Activated B cell treated with CpG ODN at 0.5 μM for 24 hours (primary cell): ENCODE measurements around the gene NUDT9. TPM values are rescaled to one million over a fixed set of nuclear protein-coding genes. Genes with fewer than 3 reads are reported as not detected.

Experiments
- ATAC-seq: fragments of 200-7000 bp; cut with Tn5 transposase; one replicate; pipeline ENCODE4 v1.10.0; 2021; ENCODE audit warnings: low read depth, mild to moderate bottlenecking, moderate library complexity
- CTCF ChIA-PET: fragments of 350-600 bp; sonication (Branson Sonifier 250); formaldehyde crosslinking; loops from one replicate; lab custom pipeline; 2021; ENCODE audit warnings: antibody characterized with exemption; lab: Charles Lee
- POLR2A ChIA-PET: fragments of 350-600 bp; sonication (Branson Sonifier 250); formaldehyde crosslinking; loops from one replicate; lab custom pipeline; 2021; ENCODE audit warnings: antibody characterized with exemption; lab: Charles Lee
- DNase-seq: peaks from one replicate; pipeline ENCODE4 v3.0.0; 2022
- H3K27ac Mint-ChIP-seq: one replicate; pipeline ENCODE4 v1.8.0; 2020; ENCODE audit warnings: mixed read lengths
- H3K27me3 Mint-ChIP-seq: one replicate; pipeline ENCODE4 v1.8.0; 2021; ENCODE audit warnings: mixed read lengths
- H3K36me3 Mint-ChIP-seq: one replicate; pipeline ENCODE4 v1.8.0; 2021; ENCODE audit warnings: low read depth, mixed read lengths
- H3K4me1 Mint-ChIP-seq: one replicate; pipeline ENCODE4 v1.8.0; 2021; ENCODE audit warnings: mixed read lengths
- H3K4me3 Mint-ChIP-seq: one replicate; pipeline ENCODE4 v1.8.0; 2020; ENCODE audit warnings: mild to moderate bottlenecking, mixed read lengths
- H3K9me3 Mint-ChIP-seq: one replicate; pipeline ENCODE4 v1.8.0; 2020; ENCODE audit warnings: mixed read lengths
- intact Hi-C: fragments of 100-400 bp; cut with micrococcal nuclease; formaldehyde crosslinking; loops from one replicate; pipeline ENCODE4 v1.15.1; 2024
- total RNA-seq: library from RNA; stranded (reverse); gene quantifications from 2 replicates; pipeline ENCODE4 v1.2.3, GENCODE V29; 2022
- TF ChIP-seq, protein P1 (sequence below): fragments of 200-600 bp; IDR thresholded peaks from one replicate; pipeline ENCODE4 v1.8.0; 2022; ENCODE audit warnings: antibody characterized with exemption, mild to moderate bottlenecking

Gene NUDT9
- total RNA-seq, 1 donor from 2014 or later, result 21.1 TPM

DNA sequence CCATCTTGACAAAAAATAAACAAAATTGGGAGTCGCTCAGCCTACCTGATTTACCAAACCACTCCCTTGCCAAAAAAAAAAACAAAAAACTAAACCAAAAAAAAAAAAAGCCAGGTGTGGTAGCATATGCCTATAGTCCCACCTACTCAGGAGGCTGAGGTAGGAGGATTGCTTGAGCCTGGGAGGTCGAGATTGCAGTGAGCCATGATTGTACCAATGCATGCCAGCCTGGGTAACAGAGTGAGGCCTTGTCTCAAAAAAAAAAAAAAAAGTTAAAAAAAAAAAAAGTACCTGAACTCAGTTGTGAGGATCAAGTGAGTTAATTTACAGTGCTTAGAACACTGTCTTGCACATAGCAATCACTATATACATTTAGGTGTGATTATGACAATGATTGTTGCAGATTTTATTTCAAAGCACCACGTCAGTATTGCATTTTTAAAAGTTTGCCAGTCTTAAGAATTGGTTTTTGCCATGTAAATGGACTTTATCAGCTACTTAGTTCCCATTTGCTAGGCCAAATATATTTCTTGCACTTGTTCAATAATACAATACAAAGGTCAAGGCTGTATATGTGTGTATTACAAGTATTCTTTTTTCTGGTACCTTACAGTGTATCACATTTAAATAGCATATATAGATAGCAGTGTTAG lies 4.6 kb downstream of the NUDT9 start:
- ChIA-PET POLR2A (no interaction called here), CTCF (no interaction called here)
- no peak for ATAC-seq
- no peaks in the 10 kb centered on the region for H3K9me3 Mint-ChIP-seq
- no peak for DNase-seq
- no peaks in the 10 kb centered on the region for H3K27me3 Mint-ChIP-seq
- peaks cover 44% of the 10 kb centered on the region for H3K4me1 Mint-ChIP-seq
- H3K4me3 Mint-ChIP-seq, result no peak overlapping the region
- intact Hi-C loops, result loop anchor here (10.0 kb wide), 2 partner anchors 52 to 1888 kb away; no protein-coding TSS in a partner anchor
- H3K36me3 Mint-ChIP-seq, result peaks cover 7% of the 10 kb centered on the region
- H3K27ac Mint-ChIP-seq, result no peak overlapping the region
- TF ChIP-seq, protein P1, sequence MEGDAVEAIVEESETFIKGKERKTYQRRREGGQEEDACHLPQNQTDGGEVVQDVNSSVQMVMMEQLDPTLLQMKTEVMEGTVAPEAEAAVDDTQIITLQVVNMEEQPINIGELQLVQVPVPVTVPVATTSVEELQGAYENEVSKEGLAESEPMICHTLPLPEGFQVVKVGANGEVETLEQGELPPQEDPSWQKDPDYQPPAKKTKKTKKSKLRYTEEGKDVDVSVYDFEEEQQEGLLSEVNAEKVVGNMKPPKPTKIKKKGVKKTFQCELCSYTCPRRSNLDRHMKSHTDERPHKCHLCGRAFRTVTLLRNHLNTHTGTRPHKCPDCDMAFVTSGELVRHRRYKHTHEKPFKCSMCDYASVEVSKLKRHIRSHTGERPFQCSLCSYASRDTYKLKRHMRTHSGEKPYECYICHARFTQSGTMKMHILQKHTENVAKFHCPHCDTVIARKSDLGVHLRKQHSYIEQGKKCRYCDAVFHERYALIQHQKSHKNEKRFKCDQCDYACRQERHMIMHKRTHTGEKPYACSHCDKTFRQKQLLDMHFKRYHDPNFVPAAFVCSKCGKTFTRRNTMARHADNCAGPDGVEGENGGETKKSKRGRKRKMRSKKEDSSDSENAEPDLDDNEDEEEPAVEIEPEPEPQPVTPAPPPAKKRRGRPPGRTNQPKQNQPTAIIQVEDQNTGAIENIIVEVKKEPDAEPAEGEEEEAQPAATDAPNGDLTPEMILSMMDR, result no peak

GRCh38 chr4:87427518-87427868 lies 5.1 kb downstream of the NUDT9 start:
- Mint-ChIP-seq H3K9me3 (no peaks in the 10 kb centered on the region), H3K36me3 (peaks cover 7% of the 10 kb centered on the region), H3K27ac (no peak overlapping the region), H3K4me3 (no peak overlapping the region), H3K27me3 (no peaks in the 10 kb centered on the region), H3K4me1 (peaks cover 42% of the 10 kb centered on the region)
- ChIA-PET CTCF (no interaction called here), POLR2A (no interaction called here)
- TF ChIP-seq, protein P1, result no peak
- ATAC-seq (no peak), DNase-seq (no peak)
- intact Hi-C loops, result loop anchor here (10.0 kb wide), 2 partner anchors 53 to 1887 kb away; no protein-coding TSS in a partner anchor

DNA sequence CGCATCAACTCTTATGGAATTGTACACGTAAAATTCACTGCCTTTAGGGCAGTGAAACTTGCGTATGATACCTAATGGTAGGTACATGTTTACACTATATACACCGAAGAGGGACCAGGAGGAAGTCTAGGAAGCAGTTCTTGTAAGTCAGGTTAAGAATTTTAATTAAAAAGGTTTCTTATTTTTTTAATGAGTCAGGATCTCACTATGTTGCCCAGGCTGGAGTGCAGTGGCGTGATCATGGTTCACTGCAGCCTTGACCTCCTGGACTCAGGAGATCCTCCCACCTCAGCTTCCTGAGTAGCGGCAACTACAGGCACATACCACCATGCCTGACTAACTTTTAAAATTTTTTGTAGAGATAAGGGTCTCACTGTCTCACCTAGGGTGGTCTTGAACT lies 6.6 kb downstream of the NUDT9 start:
- POLR2A ChIA-PET, result no interaction called here
- CTCF ChIA-PET, result interaction anchor here (0.5 kb wide), 1 partner anchor 58 kb away, joined by 5 read pairs; no protein-coding TSS in a partner anchor

GRCh38 chr4:87430038-87430437 lies 7.7 kb downstream of the NUDT9 start:
- Mint-ChIP-seq H3K4me1 (peaks cover 30% of the 10 kb centered on the region), H3K36me3 (peaks cover 6% of the 10 kb centered on the region), H3K27ac (no peak overlapping the region), H3K4me3 (no peak overlapping the region), H3K27me3 (no peaks in the 10 kb centered on the region), H3K9me3 (no peaks in the 10 kb centered on the region)
- ChIA-PET CTCF (no interaction called here), POLR2A (no interaction called here)
- TF ChIP-seq, protein P1, result no peak
- ATAC-seq (no peak), DNase-seq (no peak)
- intact Hi-C loops, result no loop called here

More for the DNA sequence above, 6.6 kb downstream of the NUDT9 start:
- Mint-ChIP-seq H3K9me3 (no peaks in the 10 kb centered on the region), H3K36me3 (peaks cover 4% of the 10 kb centered on the region), H3K4me1 (peaks cover 38% of the 10 kb centered on the region), H3K4me3 (no peak overlapping the region), H3K27ac (no peak overlapping the region), H3K27me3 (no peaks in the 10 kb centered on the region)
- intact Hi-C loops, result loop anchor here (10.0 kb wide), 2 partner anchors 54 to 1886 kb away; no protein-coding TSS in a partner anchor
- ATAC-seq (no peak), DNase-seq (no peak)
- TF ChIP-seq, protein P1, result no peak

- Mint-ChIP-seq H3K27ac (no peak overlapping the region), H3K9me3 (no peaks in the 10 kb centered on the region), H3K4me1 (peaks cover 18% of the 10 kb centered on the region), H3K4me3 (no peak overlapping the region), H3K36me3 (peaks cover 28% of the 10 kb centered on the region), H3K27me3 (no peaks in the 10 kb centered on the region)
- ATAC-seq (no peak), DNase-seq (no peak)
- POLR2A ChIA-PET, result interaction anchor here (1.0 kb wide), 1 partner anchor 11 kb away, joined by 3 read pairs; the partner anchor contains the start of gene NUDT9
- CTCF ChIA-PET, result no interaction called here
- TF ChIP-seq, protein P1, result no peak
- intact Hi-C loops, result no loop called here
These were observed 11.0 kb downstream of the NUDT9 start for GRCh38 chr4:87433342-87433741.
